IMR-90 (cell line): ENCODE results near the gene MS4A6A. TPM values are rescaled to one million over a fixed set of nuclear protein-coding genes. Genes with fewer than 3 reads are reported as not detected.

Source experiments
- ATAC-seq: fragments of 200-7000 bp; cut with Tn5 transposase; 2 replicates; pipeline ENCODE4 v1.9.1; 2020; ENCODE audit warnings: low read depth, mild to moderate bottlenecking, moderate library complexity
- BruUV-seq: library from RNA; stranded (reverse); fragments of 400-500 nt; replicated peaks from 2 replicates; lab custom pipeline; 2021; lab: Mats Ljungman, UMichigan
- CTCF ChIA-PET: fragments of 300-600 bp; formaldehyde crosslinking; extraction: SDS; loops from one replicate; lab custom pipeline; 2021; ENCODE audit warnings: antibody characterized with exemption; lab: Yijun Ruan, JAX
- POLR2A ChIA-PET: fragments of 300-600 bp; sonication (Branson Sonifier 250); formaldehyde crosslinking; loops from one replicate; lab custom pipeline; 2022; ENCODE audit warnings: antibody characterized with exemption; ENCODE audit not compliant: unreplicated experiment; lab: Charles Lee
- DNase-seq: peaks from one replicate; pipeline ENCODE4 v3.0.0; 2013
- H2AFZ ChIP-seq: replicated peaks from 2 replicates; pipeline ENCODE3; 2013; ENCODE audit warnings: low read length, mild to moderate bottlenecking; ENCODE audit not compliant: poor library complexity
- H2AK5ac ChIP-seq: 2 replicates; pipeline ENCODE4 v1.6.1; 2013; ENCODE audit warnings: low read depth, low read length, inconsistent platforms
- H2AK9ac ChIP-seq: replicated peaks from 2 replicates; pipeline ENCODE3; 2013; ENCODE audit warnings: mild to moderate bottlenecking, low read depth, low read length, moderate library complexity; ENCODE audit not compliant: poor library complexity
- H2BK120ac ChIP-seq: 2 replicates; pipeline ENCODE4 v1.6.1; 2013; ENCODE audit warnings: low read depth, low read length, inconsistent platforms
- H2BK15ac ChIP-seq: 3 replicates; pipeline ENCODE4 v1.6.1; 2013; ENCODE audit warnings: low read depth, low read length, inconsistent platforms
- H2BK20ac ChIP-seq: 2 replicates; pipeline ENCODE4 v1.6.1; 2013; ENCODE audit warnings: low read depth, mild to moderate bottlenecking, inconsistent platforms, low read length, moderate library complexity
- H2BK5ac ChIP-seq: 2 replicates; pipeline ENCODE4 v1.6.1; 2013; ENCODE audit warnings: mild to moderate bottlenecking, low read depth, low read length, inconsistent platforms; ENCODE audit not compliant: poor library complexity, severe bottlenecking
- H3K14ac ChIP-seq: replicated peaks from 2 replicates; pipeline ENCODE4 v1.6.1; 2013; ENCODE audit warnings: low read depth, low read length, inconsistent platforms
- H3K18ac ChIP-seq: 2 replicates; pipeline ENCODE4 v1.6.1; 2013; ENCODE audit warnings: low read depth, low read length, control low read depth
- H3K23ac ChIP-seq: 2 replicates; pipeline ENCODE4 v1.6.1; 2013; ENCODE audit warnings: low read depth, low read length, inconsistent platforms
- H3K27ac ChIP-seq: 2 replicates; pipeline ENCODE4 v1.5.1; 2013; ENCODE audit warnings: mild to moderate bottlenecking, control low read depth, low read length; ENCODE audit not compliant: insufficient read depth
- H3K27me3 ChIP-seq: 2 replicates; pipeline ENCODE4 v1.6.1; 2013; ENCODE audit warnings: low read length; ENCODE audit not compliant: control insufficient read depth, insufficient read depth
- H3K36me3 ChIP-seq: 2 replicates; pipeline ENCODE4 v1.6.1; 2013; ENCODE audit warnings: low read length, mixed read lengths; ENCODE audit not compliant: control insufficient read depth, insufficient read depth
- H3K4ac ChIP-seq: 2 replicates; pipeline ENCODE4 v1.6.1; 2013; ENCODE audit warnings: low read depth, low read length, inconsistent platforms
- H3K4me1 ChIP-seq: 2 replicates; pipeline ENCODE4 v1.6.1; 2013; ENCODE audit warnings: low read length, mixed read lengths; ENCODE audit not compliant: control insufficient read depth, insufficient read depth
- H3K4me2 ChIP-seq: 2 replicates; pipeline ENCODE4 v1.6.1; 2013; ENCODE audit warnings: low read depth, mild to moderate bottlenecking, control low read depth, low read length, moderate library complexity
- H3K4me3 ChIP-seq: 2 replicates; pipeline ENCODE4 v1.5.1; 2013; ENCODE audit warnings: low read depth, mild to moderate bottlenecking, control low read depth, low read length, moderate library complexity; ENCODE audit not compliant: insufficient read depth
- H3K56ac ChIP-seq: 2 replicates; pipeline ENCODE4 v1.6.1; 2013; ENCODE audit warnings: low read length, inconsistent platforms; ENCODE audit not compliant: insufficient read depth; ENCODE audit errors: extremely low read depth
- H3K79me1 ChIP-seq, 2 experiments: 2 replicates each; pipeline ENCODE4 v1.6.1; 2013; ENCODE audit warnings: low read length in 2 of 2, inconsistent platforms in 1 of 2, low read depth in 1 of 2
- H3K9ac ChIP-seq: 2 replicates; pipeline ENCODE4 v1.6.1; 2013; ENCODE audit warnings: low read depth, low read length, control low read depth
- H3K9me1 ChIP-seq: 2 replicates; pipeline ENCODE4 v1.6.1; 2013; ENCODE audit warnings: low read length, inconsistent platforms; ENCODE audit not compliant: insufficient read depth
- H3K9me3 ChIP-seq: 2 replicates; pipeline ENCODE4 v1.6.1; 2013; ENCODE audit warnings: low read length; ENCODE audit not compliant: control insufficient read depth, insufficient read depth
- H4K20me1 ChIP-seq: 2 replicates; pipeline ENCODE4 v1.6.1; 2013; ENCODE audit warnings: low read length, inconsistent platforms; ENCODE audit not compliant: insufficient read depth
- H4K5ac ChIP-seq: 2 replicates; pipeline ENCODE4 v1.6.1; 2013; ENCODE audit warnings: mild to moderate bottlenecking, low read depth, low read length, control low read depth
- H4K8ac ChIP-seq, 2 experiments: 2 replicates each; pipeline ENCODE4 v1.6.1; 2013; ENCODE audit warnings: low read depth in 2 of 2, low read length in 2 of 2, control low read depth in 1 of 2, inconsistent platforms in 1 of 2
- H4K91ac ChIP-seq: 2 replicates; pipeline ENCODE4 v1.6.1; 2013; ENCODE audit warnings: low read depth, low read length, inconsistent platforms; ENCODE audit not compliant: insufficient read depth
- BHLHE40 ChIP-seq: fragments of 150-350 bp; IDR thresholded peaks from 2 replicates; pipeline ENCODE4 v1.6.1; 2016; ENCODE audit warnings: mild to moderate bottlenecking, low read depth, low read length
- CEBPB ChIP-seq: IDR thresholded peaks from 2 replicates; pipeline ENCODE4 v1.6.1; 2012; ENCODE audit warnings: low read depth, low read length, improper control_type of control experiment
- CHD1 ChIP-seq: IDR thresholded peaks from 2 replicates; pipeline ENCODE4 v1.6.1; 2012; ENCODE audit warnings: low read depth, low read length, improper control_type of control experiment
- MAFK ChIP-seq: IDR thresholded peaks from 2 replicates; pipeline ENCODE4 v1.6.1; 2012; ENCODE audit warnings: low read depth, low read length, improper control_type of control experiment
- MAZ ChIP-seq: IDR thresholded peaks from 2 replicates; pipeline ENCODE4 v1.6.1; 2012; ENCODE audit warnings: low read depth, mild to moderate bottlenecking, low read length, improper control_type of control experiment, moderate library complexity, borderline replicate concordance
- MXI1 ChIP-seq: IDR thresholded peaks from 2 replicates; pipeline ENCODE4 v1.6.1; 2012; ENCODE audit warnings: low read depth, mild to moderate bottlenecking, low read length, moderate library complexity, borderline replicate concordance
- NFE2L2 ChIP-seq: fragments of 150-350 bp; IDR thresholded peaks from 2 replicates; pipeline ENCODE4 v1.6.1; 2016; ENCODE audit warnings: low read depth, mild to moderate bottlenecking, low read length
- POLR2A ChIP-seq: IDR thresholded peaks from 2 replicates; pipeline ENCODE4 v1.6.1; 2012; ENCODE audit warnings: mild to moderate bottlenecking, low read depth, low read length
- RAD21 ChIP-seq: IDR thresholded peaks from 2 replicates; pipeline ENCODE4 v1.6.1; 2012; ENCODE audit warnings: low read length, improper control_type of control experiment
- RCOR1 ChIP-seq: IDR thresholded peaks from 2 replicates; pipeline ENCODE4 v1.6.1; 2012; ENCODE audit warnings: mild to moderate bottlenecking, low read length, improper control_type of control experiment; ENCODE audit not compliant: insufficient replicate concordance
- RFX5 ChIP-seq: IDR thresholded peaks from 2 replicates; pipeline ENCODE4 v1.8.0; 2012; ENCODE audit warnings: low read depth, mild to moderate bottlenecking, low read length, moderate library complexity
- SMC3 ChIP-seq: fragments of 150-350 bp; IDR thresholded peaks from 2 replicates; pipeline ENCODE4 v1.6.1; 2016; ENCODE audit warnings: low read depth, mild to moderate bottlenecking, antibody characterized with exemption, low read length, moderate library complexity
- WGBS, 2 experiments: methylation state at CpG; one replicate each; pipeline versions ENCODE4 v1.1.5 to v1.1.7; 2013; ENCODE audit warnings: missing lambda C conversion rate in 2 of 2; ENCODE audit not compliant: insufficient read length in 1 of 2; ENCODE audit errors: extremely low coverage in 2 of 2; 5-methylcytosine and 5-hydroxymethylcytosine counted together
- dilution Hi-C: fragments of 300-500 bp; cut with HindIII; formaldehyde crosslinking; loops from one replicate; pipeline ENCODE4 v1.14.3; 2018; ENCODE audit warnings: low sequenced_read_pairs; ENCODE audit not compliant: unreplicated experiment
- in situ Hi-C: fragments of 300-500 bp; cut with MboI; formaldehyde crosslinking; loops from 3 replicates; pipeline ENCODE4 v1.14.3; 2019; ENCODE audit warnings: low sequenced_read_pairs, inconsistent platforms, mixed read lengths
- intact Hi-C: fragments of 100-400 bp; cut with micrococcal nuclease; formaldehyde crosslinking; loops from 2 replicates; pipeline ENCODE4 v1.10.0; 2022
- polyA plus RNA-seq, 3 experiments: library from polyadenylated mRNA; depleted of rRNA; stranded (reverse); fragments of >200 nt; gene quantifications; 2 replicates each; pipeline ENCODE4 v1.2.3, GENCODE V29; 2012; ENCODE audit warnings: low replicate concordance in 1 of 3
- total RNA-seq: library from RNA; depleted of rRNA; stranded (reverse); fragments of >200 nt; gene quantifications from 2 replicates; pipeline ENCODE4 v1.2.3, GENCODE V29; 2012
- TF ChIP-seq, protein P1 (sequence below): fragments of 150-350 bp; IDR thresholded peaks from 2 replicates; pipeline ENCODE4 v1.6.1; 2016; ENCODE audit warnings: low read depth, mild to moderate bottlenecking, low read length, moderate library complexity, borderline replicate concordance
- TF ChIP-seq, protein P2 (sequence below): fragments of 150-350 bp; IDR thresholded peaks from 2 replicates; pipeline ENCODE4 v1.6.1; 2017; ENCODE audit warnings: mild to moderate bottlenecking, antibody characterized with exemption, low read length, low read depth
- TF ChIP-seq, protein P3 (sequence below): conservative IDR thresholded peaks from 2 replicates; pipeline ENCODE4 v1.5.1; 2012; ENCODE audit warnings: mild to moderate bottlenecking, low read depth, low read length, improper control_type of control experiment

Gene MS4A6A
- total and polyA plus RNA-seq, 2 of the 4 experiments (the other 2 are of a cell fraction), result not detected

- Histone ChIP-seq H3K14ac (no peak overlapping the region), H3K4me1 (no peaks in the 10 kb centered on the region), H2AK9ac (no peak overlapping the region), H3K9me3 (peaks cover 2% of the 10 kb centered on the region; the same call in 1 of the 2 replicates), H4K20me1 (no peaks in the 10 kb centered on the region), H3K9ac (no peak overlapping the region), H2BK20ac (no peak overlapping the region), H3K4ac (no peak overlapping the region), H4K91ac (no peak overlapping the region), H3K23ac (no peak overlapping the region), H3K79me1 (no peaks in the 10 kb centered on the region), H2AK5ac (no peak overlapping the region), H3K4me2 (no peak overlapping the region), H3K36me3 (no peaks in the 10 kb centered on the region), H3K4me3 (no peak overlapping the region), H4K8ac (no peak overlapping the region), H3K27ac (no peak overlapping the region), H4K5ac (no peak overlapping the region), H3K18ac (no peak overlapping the region), H3K27me3 (no peaks in the 10 kb centered on the region), H2AFZ (no peak overlapping the region), H2BK15ac (no peak overlapping the region), H3K56ac (no peak overlapping the region), H2BK5ac (no peak overlapping the region), H3K9me1 (no peaks in the 10 kb centered on the region), H2BK120ac (no peak overlapping the region)
- DNase-seq (no peak), ATAC-seq (no peak)
- TF ChIP-seq NFE2L2 (no peak), CHD1 (no peak), MAZ (no peak), RFX5 (no peak), SMC3 (no peak), RCOR1 (no peak), MAFK (no peak), MXI1 (no peak), BHLHE40 (no peak), POLR2A (no peak), CEBPB (no peak), RAD21 (no peak)
- TF ChIP-seq, protein P1, sequence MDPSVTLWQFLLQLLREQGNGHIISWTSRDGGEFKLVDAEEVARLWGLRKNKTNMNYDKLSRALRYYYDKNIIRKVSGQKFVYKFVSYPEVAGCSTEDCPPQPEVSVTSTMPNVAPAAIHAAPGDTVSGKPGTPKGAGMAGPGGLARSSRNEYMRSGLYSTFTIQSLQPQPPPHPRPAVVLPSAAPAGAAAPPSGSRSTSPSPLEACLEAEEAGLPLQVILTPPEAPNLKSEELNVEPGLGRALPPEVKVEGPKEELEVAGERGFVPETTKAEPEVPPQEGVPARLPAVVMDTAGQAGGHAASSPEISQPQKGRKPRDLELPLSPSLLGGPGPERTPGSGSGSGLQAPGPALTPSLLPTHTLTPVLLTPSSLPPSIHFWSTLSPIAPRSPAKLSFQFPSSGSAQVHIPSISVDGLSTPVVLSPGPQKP, result no peak
- TF ChIP-seq, protein P2, sequence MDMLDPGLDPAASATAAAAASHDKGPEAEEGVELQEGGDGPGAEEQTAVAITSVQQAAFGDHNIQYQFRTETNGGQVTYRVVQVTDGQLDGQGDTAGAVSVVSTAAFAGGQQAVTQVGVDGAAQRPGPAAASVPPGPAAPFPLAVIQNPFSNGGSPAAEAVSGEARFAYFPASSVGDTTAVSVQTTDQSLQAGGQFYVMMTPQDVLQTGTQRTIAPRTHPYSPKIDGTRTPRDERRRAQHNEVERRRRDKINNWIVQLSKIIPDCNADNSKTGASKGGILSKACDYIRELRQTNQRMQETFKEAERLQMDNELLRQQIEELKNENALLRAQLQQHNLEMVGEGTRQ, result no peak
- TF ChIP-seq, protein P3, sequence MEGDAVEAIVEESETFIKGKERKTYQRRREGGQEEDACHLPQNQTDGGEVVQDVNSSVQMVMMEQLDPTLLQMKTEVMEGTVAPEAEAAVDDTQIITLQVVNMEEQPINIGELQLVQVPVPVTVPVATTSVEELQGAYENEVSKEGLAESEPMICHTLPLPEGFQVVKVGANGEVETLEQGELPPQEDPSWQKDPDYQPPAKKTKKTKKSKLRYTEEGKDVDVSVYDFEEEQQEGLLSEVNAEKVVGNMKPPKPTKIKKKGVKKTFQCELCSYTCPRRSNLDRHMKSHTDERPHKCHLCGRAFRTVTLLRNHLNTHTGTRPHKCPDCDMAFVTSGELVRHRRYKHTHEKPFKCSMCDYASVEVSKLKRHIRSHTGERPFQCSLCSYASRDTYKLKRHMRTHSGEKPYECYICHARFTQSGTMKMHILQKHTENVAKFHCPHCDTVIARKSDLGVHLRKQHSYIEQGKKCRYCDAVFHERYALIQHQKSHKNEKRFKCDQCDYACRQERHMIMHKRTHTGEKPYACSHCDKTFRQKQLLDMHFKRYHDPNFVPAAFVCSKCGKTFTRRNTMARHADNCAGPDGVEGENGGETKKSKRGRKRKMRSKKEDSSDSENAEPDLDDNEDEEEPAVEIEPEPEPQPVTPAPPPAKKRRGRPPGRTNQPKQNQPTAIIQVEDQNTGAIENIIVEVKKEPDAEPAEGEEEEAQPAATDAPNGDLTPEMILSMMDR, result no peak
- in situ Hi-C loops (loop anchor here (25.0 kb wide), 1 partner anchor 346 kb away; the partner anchor contains the start of gene CBLIF), intact Hi-C loops (no loop called here), dilution Hi-C loops (no loop called here)
- ChIA-PET CTCF (no interaction called here), POLR2A (no interaction called here)
- no TSS peak for BruUV-seq
- no CpG with 5 or more reads among the region's 2 CpGs for WGBS, 2 experiments
These were observed 815 bp upstream of the MS4A6A start for GRCh38 chr11:60183591-60184205.
